ENCODE data around the gene ABLIM1.

GRCh38 chr10:114665406-114665805, 7.3 kb upstream of the ABLIM1 start:
- TF ChIP-seq CTCF (IDR thresholded peaks at IDR 0.05): no peak
- TF ChIP-seq EZH2 (IDR thresholded peaks at IDR 0.05): no peak

Measured in neural progenitor cell (in vitro differentiated cells).